ENCODE data around the gene ACTRT2.

Gene ACTRT2

GRCh38 chr1:3069491-3070308 is 48.4 kb downstream of the ACTRT2 start:
- peak; percentile 68 for DNase-seq (ENCODE audit: low read depth)

- no peak for DNase-seq (ENCODE audit: low read depth)
These were observed 49.0 kb downstream of the ACTRT2 start for GRCh38 chr1:3070309-3070643.

GRCh38 chr1:3070644-3071564 is 49.6 kb downstream of the ACTRT2 start:
- DNase-seq (ENCODE audit: low read depth), result no peak

- no peak for DNase-seq (ENCODE audit: low read depth)
These were observed 50.5 kb downstream of the ACTRT2 start for GRCh38 chr1:3071565-3072390.
